HG02852 (cell line): ENCODE data around the gene RNF152.

Experiments
- ATAC-seq: cut with Tn5 transposase; IDR thresholded peaks from one replicate; pipeline ENCODE4 v1.9.1; 2021; ENCODE audit warnings: mild to moderate bottlenecking, moderate library complexity; ENCODE audit not compliant: unreplicated experiment

The RNF152 gene

DNA sequence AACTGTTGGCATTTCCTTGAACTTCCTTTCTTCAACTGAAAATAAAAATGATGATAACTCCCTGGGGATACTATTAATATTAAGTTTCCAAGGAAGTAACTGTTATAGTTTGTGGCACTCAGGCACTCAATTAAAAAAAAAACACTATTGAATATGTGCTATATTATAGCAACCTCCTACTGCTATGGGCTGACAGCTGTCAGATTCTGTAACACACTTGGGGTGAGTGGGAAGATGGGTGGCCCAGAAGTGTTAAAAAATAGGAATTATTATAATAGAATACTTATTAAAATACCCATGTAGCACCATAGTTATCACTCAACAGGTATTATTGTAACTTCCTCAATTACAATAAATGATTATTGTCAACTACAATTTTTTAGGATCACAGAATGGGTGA lies 130.9 kb downstream of the RNF152 start:
- no peak for ATAC-seq
